K562 (cell line): Measurements from ENCODE around the gene SPTBN4. TPM values are rescaled to one million over a fixed set of nuclear protein-coding genes. Genes with fewer than 3 reads are reported as not detected.

Experiments
- AFF4 ChIP-seq: sonication (generic); formaldehyde crosslinking; IDR thresholded peaks from 2 replicates; pipeline ENCODE4 v1.8.0; 2023; ENCODE audit warnings: mild to moderate bottlenecking, missing genetic modification reagents
- ATF4 ChIP-seq: fragments of 450-650 bp; formaldehyde crosslinking; IDR thresholded peaks from 2 replicates; pipeline ENCODE4 v1.4.0; 2022; ENCODE audit warnings: mild to moderate bottlenecking, moderate library complexity
- C11orf30 ChIP-seq: fragments of 450-650 bp; IDR thresholded peaks from 2 replicates; pipeline ENCODE4 v1.6.1; 2016; ENCODE audit warnings: low read depth, mild to moderate bottlenecking
- DACH1 ChIP-seq: fragments of 450-650 bp; IDR thresholded peaks from 2 replicates; pipeline ENCODE4 v1.6.1; 2018; ENCODE audit not compliant: partially characterized antibody
- EHMT2 ChIP-seq: fragments of 450-650 bp; IDR thresholded peaks from 2 replicates; pipeline ENCODE4 v1.6.1; 2018; ENCODE audit warnings: antibody characterized with exemption
- GABPB1 ChIP-seq: sonication (generic); formaldehyde crosslinking; IDR thresholded peaks from 2 replicates; pipeline ENCODE4 v1.8.0; 2022; ENCODE audit warnings: mild to moderate bottlenecking, missing genetic modification reagents
- GABPB2 ChIP-seq: fragments of 250-450 bp; sonication (Bioruptor Pico); conservative IDR thresholded peaks from 2 replicates; pipeline ENCODE4 v1.5.1; 2021; ENCODE audit warnings: mild to moderate bottlenecking
- HBP1 ChIP-seq: fragments of 450-650 bp; formaldehyde crosslinking; IDR thresholded peaks from 2 replicates; pipeline ENCODE4 v1.4.0; 2022; ENCODE audit warnings: missing genetic modification characterization
- HEY1 ChIP-seq: fragments of 250-450 bp; sonication (Bioruptor Pico); IDR thresholded peaks from 2 replicates; pipeline ENCODE4 v1.5.0; 2020; ENCODE audit warnings: mild to moderate bottlenecking, moderate library complexity, borderline replicate concordance
- HNRNPL ChIP-seq: fragments of 200-400 bp; formaldehyde crosslinking; IDR thresholded peaks from 2 replicates; pipeline ENCODE4 v1.6.1; 2017; ENCODE audit warnings: low read depth, mild to moderate bottlenecking, low read length
- MAZ ChIP-seq, 2 experiments: fragments of 450-650 bp in 1 of 2; sonication (generic) in 1 of 2; formaldehyde crosslinking; IDR thresholded peaks in 1 of 2; conservative IDR thresholded peaks in 1 of 2; 2 replicates each; pipeline versions ENCODE4 v1.4.0 to v1.5.0; 2020; ENCODE audit warnings: mild to moderate bottlenecking in 1 of 2, missing genetic modification reagents in 1 of 2
- MCM7 ChIP-seq, 2 experiments: fragments of 450-650 bp; IDR thresholded peaks; 2 replicates each; pipeline ENCODE4 v1.6.1; 2016 to 2018
- MYNN ChIP-seq, 2 experiments: sonication (generic); formaldehyde crosslinking in 1 of 2; IDR thresholded peaks; 2 replicates each; pipeline versions ENCODE4 v1.5.0 to v1.6.1; 2016 to 2020; ENCODE audit warnings: antibody characterized with exemption in 1 of 2, missing genetic modification reagents in 1 of 2
- NCOA1 ChIP-seq: fragments of 450-650 bp; IDR thresholded peaks from 2 replicates; pipeline ENCODE4 v1.6.1; 2016; ENCODE audit warnings: low read depth
- NFXL1 ChIP-seq: fragments of 450-650 bp; formaldehyde crosslinking; IDR thresholded peaks from 2 replicates; pipeline ENCODE4 v1.4.0; 2021; ENCODE audit warnings: mild to moderate bottlenecking
- NR4A1 ChIP-seq, 2 experiments: fragments of 250-450 bp in 1 of 2; fragments of 450-650 bp in 1 of 2; sonication (Bioruptor Pico) in 1 of 2; IDR thresholded peaks; 2 replicates each; pipeline versions ENCODE4 v1.4.0 to v1.6.1; 2016 to 2020; ENCODE audit warnings: mild to moderate bottlenecking in 2 of 2, missing compliant biosample characterization in 1 of 2, missing genetic modification characterization in 1 of 2, moderate library complexity in 1 of 2
- POU5F1 ChIP-seq: fragments of 150-350 bp; IDR thresholded peaks from 2 replicates; pipeline ENCODE4 v1.6.1; 2014; ENCODE audit warnings: borderline replicate concordance, low read length, low read depth, mild to moderate bottlenecking; ENCODE audit not compliant: partially characterized antibody
- RBM22 ChIP-seq: fragments of 200-400 bp; formaldehyde crosslinking; IDR thresholded peaks from 2 replicates; pipeline ENCODE4 v1.6.1; 2018; ENCODE audit warnings: low read length, low read depth; ENCODE audit not compliant: poor library complexity, severe bottlenecking
- RBM39 ChIP-seq: fragments of 200-400 bp; formaldehyde crosslinking; optimal IDR thresholded peaks from 2 replicates; pipeline ENCODE3; 2018; ENCODE audit warnings: low read depth, low read length
- SIN3B ChIP-seq: fragments of 450-650 bp; IDR thresholded peaks from 2 replicates; pipeline ENCODE4 v1.6.1; 2017; ENCODE audit warnings: low read depth, mild to moderate bottlenecking, moderate library complexity
- SP1 ChIP-seq: sonication (generic); formaldehyde crosslinking; IDR thresholded peaks from 2 replicates; pipeline ENCODE4 v1.8.1; 2022; ENCODE audit warnings: mild to moderate bottlenecking, missing genetic modification reagents
- ZKSCAN3 ChIP-seq: fragments of 250-450 bp; sonication (Bioruptor Pico); IDR thresholded peaks from 2 replicates; pipeline ENCODE4 v1.4.0; 2020
- ZNF12 ChIP-seq: sonication (generic); formaldehyde crosslinking; IDR thresholded peaks from 2 replicates; pipeline ENCODE4 v1.4.0; 2020; ENCODE audit warnings: mild to moderate bottlenecking, missing genetic modification reagents
- ZNF239 ChIP-seq: fragments of 250-450 bp; sonication (Bioruptor Pico); IDR thresholded peaks from 2 replicates; pipeline ENCODE4 v1.4.0; 2020; ENCODE audit warnings: mild to moderate bottlenecking
- polyA plus RNA-seq, 8 experiments: library from polyadenylated mRNA; depleted of rRNA in 4 of 8; stranded (reverse) in 5 of 8; unstranded in 3 of 8; fragments of >200 nt; fragmentation: Nextera tagmentation in 2 of 8; fragmentation: Illumina TruSeq in 1 of 8; extraction: Ambion mirVana in 2 of 8; extraction: Trizol in 1 of 8; gene quantifications; 2 replicates each; pipeline versions ENCODE4 v1.2.1 to v1.2.3, GENCODE V29; 2011 to 2014; ENCODE audit warnings: inconsistent platforms in 1 of 8, missing spikeins in 1 of 8
- total RNA-seq, 7 experiments: library from RNA; depleted of rRNA in 6 of 7; stranded (reverse); fragments of >200 nt in 6 of 7; fragmentation: Illumina TruSeq in 2 of 7; extraction: Trizol in 2 of 7; gene quantifications; 2 replicates each; pipeline versions ENCODE4 v1.2.1 to v1.2.3, GENCODE V29; 2011 to 2021; ENCODE audit warnings: low replicate concordance in 1 of 7

The SPTBN4 gene
- total and polyA plus RNA-seq, 9 of the 15 experiments (the other 6 are each of a cell fraction or from before 2014, with no cell fraction given) = 0.01 to 1.5 (median 0.86) TPM

GRCh38 chr19:40446263-40446784 is 20.5 kb upstream of the SPTBN4 start (continued):
- no peak for TF ChIP-seq NFXL1
- no peak for TF ChIP-seq EHMT2
- no peak for TF ChIP-seq SP1 (CRISPR knock-in tag)
- no peak for TF ChIP-seq RBM39
- TF ChIP-seq AFF4 = no peak
- TF ChIP-seq NCOA1 = no peak
- TF ChIP-seq MCM7 (IDR thresholded peaks at IDR 0.05) = no peak
- TF ChIP-seq GABPB1 = no peak
- peak; percentile 1; the same call in 1 of the 2 replicates for TF ChIP-seq MYNN (IDR thresholded peaks at IDR 0.05)
- TF ChIP-seq MYNN (CRISPR knock-in tag; IDR thresholded peaks at IDR 0.05) = no peak
- no peak for TF ChIP-seq ZKSCAN3 (CRISPR knock-in tag)
- TF ChIP-seq NR4A1 (CRISPR knock-in tag; IDR thresholded peaks at IDR 0.05) = no peak
- peak; percentile 54; the same call in 1 of the 2 replicates for TF ChIP-seq NR4A1 (tag; IDR thresholded peaks at IDR 0.05)
- no peak for TF ChIP-seq HNRNPL
- no peak for TF ChIP-seq HEY1 (CRISPR knock-in tag)
- no peak; the same call in 1 of the 2 replicates for TF ChIP-seq ATF4
- no peak for TF ChIP-seq RBM22
- TF ChIP-seq ZNF12 = no peak
- peak; percentile 92 for TF ChIP-seq HBP1
- no peak; a peak in 1 of 4 replicates for TF ChIP-seq MAZ (CRISPR knock-in tag; conservative IDR thresholded peaks at IDR 0.05 in 1 of 2, IDR thresholded peaks at IDR 0.05 in 1 of 2)
- TF ChIP-seq POU5F1 = no peak
- no peak for TF ChIP-seq SIN3B
- TF ChIP-seq ZNF239 = no peak
- no peak for TF ChIP-seq C11orf30
- TF ChIP-seq GABPB2 (CRISPR knock-in tag) = peak; percentile 83
- TF ChIP-seq DACH1 = no peak
